Breast epithelium (tissue), 4 donors: ENCODE results near the gene ADSS2. TPM values are rescaled to one million over a fixed set of nuclear protein-coding genes. Genes with fewer than 3 reads are reported as not detected.

Experiments
- DNase-seq, 2 donors: peaks; one replicate each; pipeline ENCODE4 v3.0.0-alpha.2; 2019; ENCODE audit warnings: low spot score in 2 of 2
- H3K27ac ChIP-seq, 2 donors: fragments of 200-600 bp; sonication (generic) in 1 of 2; one replicate each; pipeline ENCODE4 v1.5.1; 2016 to 2019; ENCODE audit warnings: mild to moderate bottlenecking in 1 of 2
- H3K27me3 ChIP-seq, 2 donors: fragments of 200-600 bp; sonication (generic) in 1 of 2; one replicate each; pipeline versions ENCODE4 v1.5.1 to v1.6.0; 2017 to 2019; ENCODE audit warnings: control low read depth in 1 of 2, mild to moderate bottlenecking in 1 of 2
- H3K36me3 ChIP-seq: fragments of 200-600 bp; one replicate; pipeline ENCODE4 v1.5.1; 2019
- H3K4me1 ChIP-seq, 2 donors: fragments of 200-600 bp; sonication (generic); one replicate each; pipeline ENCODE4 v1.5.1; 2016 to 2019; ENCODE audit warnings: control low read depth in 1 of 2
- H3K4me3 ChIP-seq, 3 donors: fragments of 200-600 bp; sonication (generic); 1 replicate in 2 of 3; 2 replicates in 1 of 3; pipeline ENCODE4 v1.5.1; 2016 to 2019; ENCODE audit warnings: mild to moderate bottlenecking in 3 of 3, moderate library complexity in 2 of 3
- H3K9me3 ChIP-seq, 2 donors: fragments of 200-600 bp; sonication (generic) in 1 of 2; one replicate each; pipeline ENCODE4 v1.5.1; 2016 to 2019; ENCODE audit warnings: control low read depth in 1 of 2
- POLR2A ChIP-seq: fragments of 450-650 bp; IDR thresholded peaks from one replicate; pipeline ENCODE4 v1.6.1; 2016; ENCODE audit warnings: antibody characterized with exemption, mild to moderate bottlenecking, moderate library complexity
- POLR2AphosphoS5 ChIP-seq, 3 donors: sonication (generic); formaldehyde crosslinking; IDR thresholded peaks; one replicate each; pipeline ENCODE4 v1.6.1; 2017; ENCODE audit warnings: antibody characterized with exemption in 3 of 3
- intact Hi-C: fragments of 100-400 bp; cut with DNase I; formaldehyde crosslinking; loops from one replicate; pipeline ENCODE4 v1.15.1; 2023; ENCODE audit warnings: low total_unique reads
- total RNA-seq, 3 donors: library from RNA; depleted of rRNA; stranded (reverse); fragments of >200 nt; gene quantifications; one replicate each; pipeline ENCODE4 v1.1.0, GENCODE V29; 2016
- TF ChIP-seq, protein P1 (sequence below), 3 donors: fragments of 450-650 bp; IDR thresholded peaks; one replicate each; pipeline ENCODE4 v1.5.1; 2016 to 2017; ENCODE audit warnings: antibody characterized with exemption in 3 of 3, mild to moderate bottlenecking in 3 of 3, moderate library complexity in 3 of 3

ADSS2 gene
- total RNA-seq, 3 donors from 2014 or later: 26.9 to 66.6 (median 52.8) TPM

DNA sequence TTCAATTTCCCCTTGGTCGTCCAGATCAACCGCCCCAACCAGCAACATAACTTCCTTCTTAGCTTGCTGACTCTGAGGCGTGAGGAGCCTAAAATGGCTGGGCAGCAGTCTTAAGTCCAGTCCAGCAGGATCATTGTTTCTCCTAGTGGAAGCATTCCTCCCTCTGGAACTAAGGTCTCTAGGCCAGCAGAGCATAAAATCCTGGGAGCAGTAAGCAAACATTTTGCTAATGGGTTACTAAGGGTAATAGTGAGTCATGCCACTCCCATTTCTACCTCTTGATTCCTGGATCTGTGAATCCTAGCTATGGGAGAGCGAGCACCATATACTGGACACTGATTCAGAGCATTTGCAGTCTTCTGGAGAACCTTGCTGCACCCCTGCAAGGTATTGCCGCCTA is 59.9 kb downstream of the ADSS2 start:
- H3K9me3 ChIP-seq: no peaks in the 10 kb centered on the region
- H3K36me3 ChIP-seq: no peaks in the 10 kb centered on the region
- H3K27ac ChIP-seq: no peak overlapping the region
- intact Hi-C loops: no loop called here
- no peaks in the 10 kb centered on the region for H3K4me1 ChIP-seq
- no peak overlapping the region for H3K4me3 ChIP-seq
- DNase-seq: no peak
- no peak for TF ChIP-seq POLR2A
- no peaks in the 10 kb centered on the region for H3K27me3 ChIP-seq

DNA sequence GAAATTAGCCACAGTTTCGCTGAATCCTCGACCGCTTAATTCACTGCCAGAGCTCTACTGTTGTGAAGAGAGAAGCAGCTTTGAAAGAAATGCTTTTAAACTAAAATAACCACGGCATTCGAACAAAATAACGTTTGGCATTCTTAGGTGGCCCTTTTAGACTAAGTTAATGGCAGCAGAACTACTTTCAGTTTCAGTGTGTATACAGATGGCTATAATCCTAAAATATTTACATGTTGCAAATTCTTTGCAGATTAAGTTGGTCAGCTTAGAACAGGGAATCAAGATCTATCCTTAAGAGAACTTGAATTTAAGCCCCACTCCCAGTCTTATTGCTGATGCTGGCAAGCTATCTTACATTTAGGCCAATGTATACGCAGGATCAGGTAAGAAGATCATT is 62.7 kb downstream of the ADSS2 start:
- no peaks in the 10 kb centered on the region for H3K9me3 ChIP-seq
- H3K36me3 ChIP-seq: no peaks in the 10 kb centered on the region
- no peaks in the 10 kb centered on the region for H3K27me3 ChIP-seq
- intact Hi-C loops: no loop called here
- no peak for TF ChIP-seq POLR2A
- TF ChIP-seq, protein P1, sequence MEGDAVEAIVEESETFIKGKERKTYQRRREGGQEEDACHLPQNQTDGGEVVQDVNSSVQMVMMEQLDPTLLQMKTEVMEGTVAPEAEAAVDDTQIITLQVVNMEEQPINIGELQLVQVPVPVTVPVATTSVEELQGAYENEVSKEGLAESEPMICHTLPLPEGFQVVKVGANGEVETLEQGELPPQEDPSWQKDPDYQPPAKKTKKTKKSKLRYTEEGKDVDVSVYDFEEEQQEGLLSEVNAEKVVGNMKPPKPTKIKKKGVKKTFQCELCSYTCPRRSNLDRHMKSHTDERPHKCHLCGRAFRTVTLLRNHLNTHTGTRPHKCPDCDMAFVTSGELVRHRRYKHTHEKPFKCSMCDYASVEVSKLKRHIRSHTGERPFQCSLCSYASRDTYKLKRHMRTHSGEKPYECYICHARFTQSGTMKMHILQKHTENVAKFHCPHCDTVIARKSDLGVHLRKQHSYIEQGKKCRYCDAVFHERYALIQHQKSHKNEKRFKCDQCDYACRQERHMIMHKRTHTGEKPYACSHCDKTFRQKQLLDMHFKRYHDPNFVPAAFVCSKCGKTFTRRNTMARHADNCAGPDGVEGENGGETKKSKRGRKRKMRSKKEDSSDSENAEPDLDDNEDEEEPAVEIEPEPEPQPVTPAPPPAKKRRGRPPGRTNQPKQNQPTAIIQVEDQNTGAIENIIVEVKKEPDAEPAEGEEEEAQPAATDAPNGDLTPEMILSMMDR (IDR thresholded peaks at IDR 0.05): no peak
- DNase-seq: no peak
- H3K4me3 ChIP-seq: no peak overlapping the region
- no peaks in the 10 kb centered on the region for H3K4me1 ChIP-seq
- H3K27ac ChIP-seq: no peak overlapping the region

DNA sequence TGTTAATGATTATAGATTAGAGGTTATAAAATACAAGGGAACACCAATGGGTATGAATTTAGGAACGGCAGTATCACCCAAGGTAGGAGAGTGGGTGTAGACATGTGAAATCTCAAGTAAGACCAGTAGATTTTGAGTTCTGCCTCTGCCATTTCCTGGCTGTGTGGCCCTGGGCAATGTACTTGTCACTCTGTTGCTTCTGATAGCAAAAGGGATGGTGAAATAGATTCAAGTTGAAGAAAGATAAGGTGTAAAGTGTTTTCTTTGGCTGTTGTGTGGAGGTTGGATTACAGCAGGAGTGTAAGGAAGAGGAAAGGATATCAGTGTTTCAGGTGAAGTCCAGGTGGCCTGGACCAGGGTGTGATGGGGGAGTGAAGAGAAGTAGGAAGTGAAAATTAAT is 64.3 kb downstream of the ADSS2 start:
- Histone ChIP-seq H3K27ac (no peak overlapping the region), H3K4me3 (no peak overlapping the region), H3K9me3 (no peaks in the 10 kb centered on the region), H3K4me1 (no peaks in the 10 kb centered on the region), H3K36me3 (no peaks in the 10 kb centered on the region), H3K27me3 (no peaks in the 10 kb centered on the region)
- TF ChIP-seq POLR2A: no peak
- no peak for DNase-seq
- intact Hi-C loops: no loop called here

DNA sequence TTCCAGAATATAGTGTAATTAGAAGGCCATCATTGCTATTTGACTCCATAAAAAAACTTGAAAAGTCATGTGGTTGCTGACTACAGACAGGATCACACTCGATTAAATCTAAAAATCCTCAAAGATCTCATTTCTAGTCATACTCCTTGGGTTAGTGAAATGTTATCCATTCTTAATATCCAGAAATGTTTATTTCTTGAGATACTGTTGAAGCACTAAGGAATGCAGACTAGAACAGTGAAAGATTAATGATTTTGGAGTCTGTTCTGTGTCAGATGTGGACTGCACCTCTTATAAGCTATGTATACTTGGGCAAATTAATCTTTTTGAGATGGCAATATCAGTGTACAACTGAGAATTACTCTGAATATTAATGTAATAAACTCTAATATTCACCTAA is 65.1 kb downstream of the ADSS2 start:
- no peak for DNase-seq
- intact Hi-C loops: loop anchor here (1.0 kb wide), 1 partner anchor 20 kb away; no protein-coding TSS in a partner anchor
- Histone ChIP-seq H3K4me1 (no peaks in the 10 kb centered on the region), H3K9me3 (no peaks in the 10 kb centered on the region), H3K27me3 (no peaks in the 10 kb centered on the region), H3K4me3 (no peak overlapping the region), H3K36me3 (no peaks in the 10 kb centered on the region), H3K27ac (no peak overlapping the region)
- TF ChIP-seq POLR2AphosphoS5 (IDR thresholded peaks at IDR 0.05) (no peak), POLR2A (no peak)
- TF ChIP-seq, protein P1 (IDR thresholded peaks at IDR 0.05): no peak

DNA sequence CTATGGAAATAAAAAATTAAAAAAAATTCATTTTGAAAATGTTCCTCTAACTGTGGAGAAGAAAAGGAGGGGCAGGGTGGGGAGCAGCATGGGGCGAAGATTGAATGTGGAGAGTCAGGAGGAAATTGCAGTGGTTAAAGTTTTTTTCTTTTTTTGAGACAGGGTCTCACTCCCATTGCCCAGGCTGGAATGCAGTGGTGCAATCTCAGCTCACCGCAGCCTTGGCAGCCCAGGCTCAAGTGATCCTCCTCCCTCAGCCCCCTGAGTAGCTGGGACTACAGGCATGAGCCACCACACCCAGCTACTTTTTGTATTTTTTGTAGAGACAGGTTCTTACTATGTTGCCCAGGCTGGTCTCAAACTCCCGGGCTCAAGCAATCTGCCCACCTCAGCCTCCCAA is 67.6 kb downstream of the ADSS2 start:
- no peaks in the 10 kb centered on the region for H3K9me3 ChIP-seq
- no peak overlapping the region for H3K27ac ChIP-seq
- H3K27me3 ChIP-seq: no peaks in the 10 kb centered on the region
- no peak for DNase-seq
- no peaks in the 10 kb centered on the region for H3K36me3 ChIP-seq
- TF ChIP-seq, protein P1 (IDR thresholded peaks at IDR 0.05): no peak
- TF ChIP-seq POLR2AphosphoS5 (IDR thresholded peaks at IDR 0.05): no peak
- H3K4me3 ChIP-seq: no peak overlapping the region
- H3K4me1 ChIP-seq: no peaks in the 10 kb centered on the region
- intact Hi-C loops: no loop called here

DNA sequence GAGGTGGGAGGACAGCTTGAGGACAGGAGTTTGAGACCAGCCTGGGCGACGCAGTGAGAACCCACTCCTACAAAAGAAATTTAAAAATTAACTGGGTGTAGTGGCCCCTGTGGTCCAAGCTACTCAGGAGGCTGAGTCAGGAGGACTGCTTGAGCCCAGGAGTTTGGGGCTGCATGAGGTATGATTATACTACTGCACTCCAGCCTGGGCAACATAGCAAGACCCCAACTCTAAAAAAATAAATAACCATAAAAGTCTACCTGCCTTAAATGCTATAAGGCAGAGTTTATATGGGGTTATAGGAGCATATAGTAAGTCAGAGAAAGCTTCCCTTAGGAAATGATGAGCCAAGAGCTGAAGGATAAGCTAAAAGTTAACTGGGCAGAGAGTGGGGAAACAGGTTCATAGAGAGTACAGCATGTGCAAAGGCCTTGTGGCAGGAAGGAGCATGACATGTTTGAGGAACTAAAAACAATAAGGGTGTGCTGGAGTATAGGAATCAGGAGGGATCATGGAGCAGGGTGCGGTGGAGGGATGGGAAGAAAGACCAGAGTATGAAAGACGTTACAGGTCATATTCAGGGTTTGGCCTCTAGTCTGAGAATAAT is 68.3 kb downstream of the ADSS2 start:
- Histone ChIP-seq H3K36me3 (no peaks in the 10 kb centered on the region), H3K27ac (no peak overlapping the region), H3K4me1 (no peaks in the 10 kb centered on the region), H3K4me3 (no peak overlapping the region), H3K9me3 (no peaks in the 10 kb centered on the region), H3K27me3 (no peaks in the 10 kb centered on the region)
- no peak for TF ChIP-seq POLR2AphosphoS5 (IDR thresholded peaks at IDR 0.05)
- TF ChIP-seq, protein P1 (IDR thresholded peaks at IDR 0.05): no peak
- no peak for TF ChIP-seq POLR2A
- intact Hi-C loops: no loop called here
- DNase-seq: no peak
